Subcutaneous adipose tissue (tissue), 4 donors: ENCODE results near the gene PCBP3. TPM values are rescaled to one million over a fixed set of nuclear protein-coding genes. Genes with fewer than 3 reads are reported as not detected.

ENCODE experiments used
- CTCF ChIP-seq: fragments of 450-650 bp; IDR thresholded peaks from one replicate; pipeline ENCODE4 v1.5.1; 2016; ENCODE audit warnings: low read depth, mild to moderate bottlenecking, control low read depth, antibody characterized with exemption, moderate library complexity
- total RNA-seq, 4 donors: library from RNA; depleted of rRNA; stranded (reverse); fragments of >200 nt; gene quantifications; one replicate each; pipeline ENCODE4 v1.1.0, GENCODE V29; 2016

The PCBP3 gene
- total RNA-seq, 4 donors from 2014 or later: 3.4 to 11.0 (median 5.7) TPM

GRCh38 chr21:45966791-45967394, 323.4 kb downstream of the PCBP3 start:
- TF ChIP-seq CTCF: no peak

DNA sequence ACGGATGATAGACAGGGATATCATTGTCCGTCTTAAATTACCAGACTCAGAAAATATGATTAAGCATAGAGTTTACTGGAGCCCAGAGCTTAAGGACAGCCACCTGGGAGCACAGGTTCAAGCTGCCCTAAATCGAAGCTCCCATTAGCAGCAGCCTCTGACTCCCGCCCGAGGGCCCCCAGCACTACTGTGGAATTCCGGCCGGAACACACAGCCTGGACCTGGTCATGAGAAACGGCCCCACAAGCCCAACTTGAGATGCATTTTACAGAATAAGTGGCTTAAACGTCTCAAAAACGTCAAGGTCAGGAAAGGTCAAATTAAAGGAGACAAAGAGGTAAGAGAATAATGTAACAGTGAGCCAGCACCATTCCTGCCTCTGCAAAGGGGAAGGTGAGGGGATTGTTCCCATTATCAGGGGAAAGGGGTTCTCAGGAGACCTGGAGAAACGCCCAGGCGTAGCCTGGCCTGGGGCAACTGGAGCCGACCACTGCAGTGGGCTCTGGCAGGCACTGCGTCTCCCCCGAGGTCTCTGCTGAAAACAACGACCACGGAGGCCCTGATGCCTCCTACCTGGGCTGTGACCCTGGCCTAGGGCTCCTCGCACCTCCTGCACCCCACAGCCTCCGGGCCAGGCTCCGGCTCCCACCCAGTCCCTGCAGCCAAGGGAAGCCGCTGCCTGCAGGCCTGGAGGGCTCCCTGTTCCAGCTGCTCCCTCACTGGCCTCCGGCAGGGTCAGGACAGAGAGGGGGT, 326.6 kb downstream of the PCBP3 start:
- no peak for TF ChIP-seq CTCF

GRCh38 chr21:45970674-45971615, 327.4 kb downstream of the PCBP3 start:
- no peak for TF ChIP-seq CTCF

DNA sequence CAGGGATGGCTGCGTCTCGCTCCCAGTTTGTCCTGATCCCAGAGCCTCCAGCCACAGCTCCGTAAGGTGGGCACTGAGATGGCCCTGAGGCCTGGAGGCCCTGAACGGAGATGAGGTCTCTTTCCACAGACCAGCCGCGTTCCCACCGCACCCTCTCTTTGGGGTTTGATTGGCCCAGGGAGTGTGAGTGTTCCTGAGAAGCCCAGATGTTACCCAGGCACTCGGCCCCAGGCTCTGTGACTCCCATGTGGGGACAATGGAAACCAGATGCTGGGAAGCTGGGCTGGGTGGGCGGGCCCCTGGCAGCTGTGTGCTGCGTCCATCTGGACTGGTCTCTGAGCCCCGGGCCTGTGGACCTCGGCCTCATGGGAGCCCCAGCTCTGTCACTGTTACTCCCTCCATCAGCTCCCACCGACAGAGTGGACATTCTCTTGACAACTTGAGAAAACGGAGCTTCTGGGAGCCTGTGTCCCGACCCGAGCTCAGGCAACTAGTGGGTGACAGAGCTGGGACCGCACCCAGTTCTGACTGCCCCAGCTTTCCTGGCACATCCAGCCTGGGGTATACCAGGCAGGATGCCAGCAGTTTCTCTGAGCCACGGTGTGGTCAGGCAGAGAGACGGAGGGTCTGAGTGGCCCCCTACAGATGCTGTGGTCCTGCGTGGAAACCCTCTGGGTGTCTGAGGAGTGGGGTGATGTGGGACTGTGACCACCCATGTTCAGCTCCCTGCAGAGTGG, 328.3 kb downstream of the PCBP3 start:
- no peak for TF ChIP-seq CTCF

DNA sequence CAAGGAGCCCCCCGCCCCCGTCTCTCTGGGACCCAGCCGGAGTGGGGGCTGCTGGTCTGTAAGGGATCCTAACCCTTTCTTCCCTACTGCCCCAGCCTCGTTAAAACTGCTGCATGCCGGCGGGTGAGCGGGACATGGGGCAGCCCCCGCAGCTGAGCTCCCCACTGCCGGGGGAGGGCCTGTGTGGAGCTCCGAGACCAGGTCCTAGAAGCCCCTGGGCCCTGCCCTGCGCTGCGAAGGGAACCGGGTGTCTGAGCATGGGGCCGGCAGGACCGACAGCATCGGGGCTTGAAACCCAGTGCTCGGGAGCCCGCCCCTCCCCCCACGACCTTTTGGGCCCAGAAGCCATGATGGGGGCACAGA, 328.8 kb downstream of the PCBP3 start:
- TF ChIP-seq CTCF: no peak

- TF ChIP-seq CTCF: no peak
Observed at GRCh38 chr21:45972716-45973474, 329.4 kb downstream of the PCBP3 start.
